Hepatocyte (in vitro differentiated cells): Measurements from ENCODE around the gene SSB. TPM values are rescaled to one million over a fixed set of nuclear protein-coding genes. Genes with fewer than 3 reads are reported as not detected.

ENCODE experiments used
- DNase-seq: peaks from one replicate; pipeline ENCODE4 v3.0.0-alpha.2; 2016; ENCODE audit warnings: low spot score
- H2AFZ ChIP-seq: fragments of 200-600 bp; sonication (generic); 2 replicates; pipeline ENCODE4 v1.6.0; 2016; ENCODE audit warnings: antibody characterized with exemption, mild to moderate bottlenecking
- H3K27ac ChIP-seq: fragments of 200-600 bp; sonication (generic); 2 replicates; pipeline ENCODE4 v1.5.1; 2016; ENCODE audit warnings: mild to moderate bottlenecking
- H3K27me3 ChIP-seq: fragments of 200-600 bp; sonication (generic); 2 replicates; pipeline ENCODE4 v1.6.1; 2016
- H3K36me3 ChIP-seq: fragments of 200-600 bp; sonication (generic); replicated peaks from 2 replicates; pipeline ENCODE4 v1.5.1; 2016; ENCODE audit warnings: low read depth; ENCODE audit not compliant: insufficient read depth
- H3K4me1 ChIP-seq: fragments of 200-600 bp; sonication (generic); 2 replicates; pipeline ENCODE4 v1.5.1; 2016; ENCODE audit warnings: mild to moderate bottlenecking, moderate library complexity; ENCODE audit not compliant: insufficient read depth
- H3K4me2 ChIP-seq: fragments of 200-600 bp; sonication (generic); 2 replicates; pipeline ENCODE4 v1.6.0; 2016
- H3K4me3 ChIP-seq: fragments of 200-600 bp; sonication (generic); 2 replicates; pipeline ENCODE4 v1.5.1; 2016; ENCODE audit warnings: mild to moderate bottlenecking
- H3K79me2 ChIP-seq: fragments of 200-600 bp; sonication (generic); 2 replicates; pipeline ENCODE4 v1.6.0; 2017; ENCODE audit warnings: mild to moderate bottlenecking
- H3K9me2 ChIP-seq: fragments of 200-600 bp; sonication (generic); replicated peaks from 2 replicates; pipeline ENCODE4 v1.6.0; 2017; ENCODE audit warnings: mild to moderate bottlenecking; ENCODE audit not compliant: insufficient read depth
- H3K9me3 ChIP-seq: fragments of 200-600 bp; sonication (generic); 2 replicates; pipeline ENCODE4 v1.5.1; 2016; ENCODE audit warnings: low read depth, mild to moderate bottlenecking
- H4K20me1 ChIP-seq: fragments of 200-600 bp; sonication (generic); 2 replicates; pipeline ENCODE4 v1.6.0; 2016; ENCODE audit warnings: mild to moderate bottlenecking; ENCODE audit not compliant: insufficient read depth, poor library complexity, severe bottlenecking
- EZH2 ChIP-seq: fragments of 200-600 bp; sonication (generic); IDR thresholded peaks from 2 replicates; pipeline ENCODE4 v1.6.1; 2016; ENCODE audit warnings: antibody characterized with exemption, mild to moderate bottlenecking, borderline replicate concordance
- EZH2phosphoT487 ChIP-seq: fragments of 200-600 bp; sonication (generic); IDR thresholded peaks from one replicate; pipeline ENCODE4 v1.6.1; 2018; ENCODE audit warnings: antibody characterized with exemption, mild to moderate bottlenecking, low read depth, moderate library complexity; ENCODE audit not compliant: unreplicated experiment, severe bottlenecking
- WGBS: methylation state at CpG from one replicate; pipeline ENCODE4 v1.1.6; 2016; ENCODE audit warnings: low lambda C conversion rate; ENCODE audit errors: missing lambda C conversion rate; 5-methylcytosine and 5-hydroxymethylcytosine counted together
- polyA plus RNA-seq: library from polyadenylated mRNA; unstranded; fragments of >200 nt; fragmentation: Nextera tagmentation; extraction: Ambion mirVana; gene quantifications from 2 replicates; pipeline ENCODE4 v1.2.1, GENCODE V29; 2016
- total RNA-seq: library from RNA; depleted of rRNA; stranded (reverse); fragments of >200 nt; gene quantifications from 2 replicates; pipeline ENCODE4 v1.2.3, GENCODE V29; 2014
- TF ChIP-seq, protein P1 (sequence below): fragments of 200-600 bp; sonication (generic); IDR thresholded peaks from 2 replicates; pipeline ENCODE4 v1.5.1; 2016; ENCODE audit warnings: antibody characterized with exemption, mild to moderate bottlenecking; ENCODE audit not compliant: poor library complexity

The SSB gene
- total and polyA plus RNA-seq, 2 experiments from 2014 or later, result 143 to 176 TPM

- H2AFZ ChIP-seq, result no peak overlapping the region
- no peaks in the 10 kb centered on the region for H3K27me3 ChIP-seq
- peaks cover 4% of the 10 kb centered on the region for H3K4me1 ChIP-seq
- no peaks in the 10 kb centered on the region for H3K9me3 ChIP-seq
- H3K27ac ChIP-seq, result no peak overlapping the region
- no peaks in the 10 kb centered on the region for H3K9me2 ChIP-seq
- 90% methylated on average over 5 of the region's 5 CpGs for WGBS
- H3K4me2 ChIP-seq, result no peak overlapping the region
- DNase-seq, result no peak
- no peak overlapping the region for H3K4me3 ChIP-seq
- H3K36me3 ChIP-seq, result no peaks in the 10 kb centered on the region
- TF ChIP-seq EZH2, result no peak
- TF ChIP-seq, protein P1, sequence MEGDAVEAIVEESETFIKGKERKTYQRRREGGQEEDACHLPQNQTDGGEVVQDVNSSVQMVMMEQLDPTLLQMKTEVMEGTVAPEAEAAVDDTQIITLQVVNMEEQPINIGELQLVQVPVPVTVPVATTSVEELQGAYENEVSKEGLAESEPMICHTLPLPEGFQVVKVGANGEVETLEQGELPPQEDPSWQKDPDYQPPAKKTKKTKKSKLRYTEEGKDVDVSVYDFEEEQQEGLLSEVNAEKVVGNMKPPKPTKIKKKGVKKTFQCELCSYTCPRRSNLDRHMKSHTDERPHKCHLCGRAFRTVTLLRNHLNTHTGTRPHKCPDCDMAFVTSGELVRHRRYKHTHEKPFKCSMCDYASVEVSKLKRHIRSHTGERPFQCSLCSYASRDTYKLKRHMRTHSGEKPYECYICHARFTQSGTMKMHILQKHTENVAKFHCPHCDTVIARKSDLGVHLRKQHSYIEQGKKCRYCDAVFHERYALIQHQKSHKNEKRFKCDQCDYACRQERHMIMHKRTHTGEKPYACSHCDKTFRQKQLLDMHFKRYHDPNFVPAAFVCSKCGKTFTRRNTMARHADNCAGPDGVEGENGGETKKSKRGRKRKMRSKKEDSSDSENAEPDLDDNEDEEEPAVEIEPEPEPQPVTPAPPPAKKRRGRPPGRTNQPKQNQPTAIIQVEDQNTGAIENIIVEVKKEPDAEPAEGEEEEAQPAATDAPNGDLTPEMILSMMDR, result no peak
- TF ChIP-seq EZH2phosphoT487, result no peak
- peaks cover 3% of the 10 kb centered on the region for H4K20me1 ChIP-seq
- peaks cover 35% of the 10 kb centered on the region for H3K79me2 ChIP-seq
Observed at GRCh38 chr2:169797601-169798000, 1.1 kb upstream of the SSB start.

DNA sequence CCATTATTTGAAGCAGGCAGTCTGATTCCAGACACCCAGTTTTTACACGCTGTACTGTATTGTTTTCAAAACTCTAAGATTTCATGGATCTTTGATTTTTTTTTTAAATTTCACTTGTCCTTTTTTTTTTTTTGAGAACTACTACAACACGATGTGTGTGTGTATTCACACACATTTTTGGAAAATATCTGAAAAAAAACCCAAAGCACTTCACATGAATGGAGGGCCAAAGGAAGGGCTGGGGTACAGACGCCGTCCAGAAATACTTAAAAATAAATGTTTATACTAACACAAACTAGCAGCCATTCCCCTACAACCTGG is 314 bp upstream of the SSB start:
- H3K79me2 ChIP-seq, result peaks cover 42% of the 10 kb centered on the region
- DNase-seq, result no peak
- WGBS, result 20% methylated on average over 4 of the region's 4 CpGs
- no peaks in the 10 kb centered on the region for H3K9me2 ChIP-seq
- no peaks in the 10 kb centered on the region for H3K27me3 ChIP-seq
- peak overlapping the region; percentile 88 for H3K27ac ChIP-seq
- no peaks in the 10 kb centered on the region for H3K9me3 ChIP-seq
- peak overlapping the region; percentile 79 for H3K4me2 ChIP-seq
- H3K4me3 ChIP-seq, result peak overlapping the region; percentile 86
- no peaks in the 10 kb centered on the region for H3K36me3 ChIP-seq
- peaks cover 3% of the 10 kb centered on the region for H4K20me1 ChIP-seq
- TF ChIP-seq EZH2 (no peak), EZH2phosphoT487 (no peak)
- TF ChIP-seq, protein P1, result no peak
- H3K4me1 ChIP-seq, result peaks cover 4% of the 10 kb centered on the region
- peak overlapping the region; percentile 96 for H2AFZ ChIP-seq

DNA sequence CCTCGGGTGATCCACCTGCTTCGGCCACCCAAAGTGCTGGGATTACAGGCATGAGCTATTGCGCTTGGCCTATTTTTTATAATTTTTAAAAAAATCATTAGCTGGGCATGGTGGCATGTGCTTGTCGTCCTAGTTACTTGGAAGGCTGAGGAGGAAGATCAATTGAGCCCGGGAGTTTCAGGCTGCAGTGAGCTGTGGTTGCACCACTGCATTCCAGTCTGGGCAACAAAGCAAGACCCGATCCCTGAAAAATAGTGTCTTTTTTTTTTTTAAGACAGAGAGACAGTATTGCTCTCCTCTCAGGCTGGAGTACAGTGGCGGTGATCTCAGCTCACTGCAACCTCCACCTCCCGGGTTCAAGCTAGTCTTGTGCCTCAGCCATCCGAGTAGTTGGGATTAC is 4.8 kb downstream of the SSB start:
- peaks cover 7% of the 10 kb centered on the region for H4K20me1 ChIP-seq
- no peak overlapping the region for H2AFZ ChIP-seq
- H3K4me1 ChIP-seq, result peaks cover 4% of the 10 kb centered on the region
- no peaks in the 10 kb centered on the region for H3K9me2 ChIP-seq
- no peak for DNase-seq
- H3K4me3 ChIP-seq, result no peak overlapping the region
- H3K4me2 ChIP-seq, result no peak overlapping the region
- peaks cover 60% of the 10 kb centered on the region for H3K79me2 ChIP-seq
- H3K9me3 ChIP-seq, result no peaks in the 10 kb centered on the region
- WGBS, result 88% methylated on average over 9 of the region's 9 CpGs
- H3K36me3 ChIP-seq, result no peaks in the 10 kb centered on the region
- H3K27me3 ChIP-seq, result no peaks in the 10 kb centered on the region
- H3K27ac ChIP-seq, result no peak overlapping the region
- TF ChIP-seq EZH2 (no peak), EZH2phosphoT487 (no peak)
- TF ChIP-seq, protein P1, result no peak

DNA sequence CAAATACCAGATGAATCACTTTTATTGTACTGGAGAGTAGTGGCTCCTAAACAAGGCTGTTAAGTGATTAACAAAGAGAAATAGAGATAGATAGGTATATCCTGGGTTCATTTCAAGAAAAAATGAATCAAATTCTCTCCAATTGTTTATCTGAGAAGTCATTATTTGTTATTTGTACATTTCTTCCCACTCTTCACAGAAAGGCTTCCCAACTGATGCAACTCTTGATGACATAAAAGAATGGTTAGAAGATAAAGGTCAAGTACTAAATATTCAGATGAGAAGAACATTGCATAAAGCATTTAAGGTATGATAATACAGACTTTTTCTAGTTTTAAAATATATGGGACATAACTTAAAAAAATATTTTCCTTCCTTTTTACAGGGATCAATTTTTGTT is 7.9 kb downstream of the SSB start:
- Histone ChIP-seq H4K20me1 (peaks cover 7% of the 10 kb centered on the region), H3K9me2 (no peaks in the 10 kb centered on the region), H3K79me2 (peaks cover 35% of the 10 kb centered on the region), H3K4me2 (no peak overlapping the region), H3K36me3 (no peaks in the 10 kb centered on the region), H3K4me3 (no peak overlapping the region), H3K4me1 (no peaks in the 10 kb centered on the region), H3K27me3 (no peaks in the 10 kb centered on the region), H3K9me3 (no peaks in the 10 kb centered on the region), H2AFZ (no peak overlapping the region), H3K27ac (no peak overlapping the region)
- TF ChIP-seq EZH2 (no peak), EZH2phosphoT487 (no peak)
- TF ChIP-seq, protein P1, result no peak
- no peak for DNase-seq
